Measurements from ENCODE around the gene SRP14.
A peak's percentile ranks its signal among the peaks of the same experiment; 100 is the strongest.

The SRP14 gene

DNA sequence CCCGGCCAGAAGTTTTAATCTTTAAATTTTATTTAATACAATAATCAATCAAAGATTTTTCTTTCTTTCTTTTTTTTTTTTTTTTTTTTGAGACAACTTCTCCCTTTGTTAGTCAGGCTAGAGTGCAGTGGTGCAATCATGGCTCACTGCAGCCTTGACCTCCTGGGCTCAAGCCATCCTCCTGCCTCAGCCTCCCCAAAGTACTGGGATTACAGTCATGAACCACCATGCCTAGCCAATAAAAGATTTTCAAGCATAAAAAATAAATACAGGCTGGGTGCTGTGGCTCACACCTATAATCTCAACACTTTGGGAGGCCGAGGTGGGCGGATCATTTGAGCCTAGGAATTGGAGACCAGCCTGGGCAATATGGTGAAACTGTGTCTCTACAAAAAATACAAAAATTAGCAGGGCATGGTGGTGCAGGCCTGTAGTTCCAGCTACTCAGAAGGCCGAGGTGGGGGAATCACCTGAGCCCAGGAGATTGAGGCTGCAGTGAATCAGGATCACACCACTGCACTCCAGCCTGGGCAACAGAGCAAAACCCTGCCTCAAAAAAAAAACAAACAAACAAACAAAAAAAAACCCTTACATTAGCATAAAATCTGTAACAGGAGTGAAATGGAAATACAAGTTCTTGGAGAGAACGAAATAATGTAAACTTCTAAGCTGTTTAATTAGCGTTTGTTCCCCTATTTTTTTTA lies 29.1 kb upstream of the SRP14 start:
- DNase-seq = no peak

GRCh38 chr15:40066589-40066988 lies 27.6 kb upstream of the SRP14 start:
- no peak for DNase-seq

DNA sequence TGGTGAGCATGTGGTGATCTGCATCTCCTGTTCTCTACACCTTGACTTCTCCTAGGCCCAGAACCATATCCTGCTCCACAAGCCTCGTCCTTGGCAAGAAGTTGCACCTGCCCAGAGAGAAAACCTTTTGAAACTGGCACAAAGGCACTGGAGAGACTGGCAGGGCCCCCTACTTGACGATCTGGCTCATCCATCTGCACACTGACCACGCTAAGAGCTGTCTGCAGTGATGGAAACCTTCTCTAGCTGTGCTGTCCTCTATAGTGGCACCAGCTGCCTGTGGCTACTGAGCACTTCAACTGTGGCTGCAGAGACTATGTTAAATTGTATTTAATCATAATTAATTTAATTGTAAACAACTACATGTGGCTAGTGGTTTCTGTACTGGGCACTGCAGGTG lies 26.2 kb upstream of the SRP14 start:
- no peak for DNase-seq

- no peak for DNase-seq
Observed at GRCh38 chr15:40064231-40064894, 25.4 kb upstream of the SRP14 start.

DNA sequence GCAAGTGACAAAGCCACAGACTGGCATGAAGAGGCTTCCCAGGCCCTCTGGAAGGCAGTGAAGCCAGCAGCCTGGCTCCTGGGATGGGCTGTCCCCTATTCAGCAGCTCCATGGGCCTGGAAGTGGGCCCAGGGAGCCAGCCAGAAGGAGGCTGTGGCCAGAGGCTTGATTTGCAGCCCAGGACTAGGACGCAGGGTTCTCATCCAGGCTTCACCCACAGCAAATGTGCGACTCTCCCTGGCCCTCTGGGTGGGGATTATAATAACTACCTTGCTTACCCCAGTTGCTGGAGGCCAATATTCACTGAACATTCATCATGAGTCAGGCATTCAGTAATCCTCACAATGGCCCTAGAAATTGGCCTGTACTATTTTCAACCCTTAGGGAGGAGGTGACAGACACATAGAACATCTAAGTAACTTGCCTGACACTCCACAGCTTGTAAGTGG lies 24.6 kb upstream of the SRP14 start:
- DNase-seq = no peak

DNA sequence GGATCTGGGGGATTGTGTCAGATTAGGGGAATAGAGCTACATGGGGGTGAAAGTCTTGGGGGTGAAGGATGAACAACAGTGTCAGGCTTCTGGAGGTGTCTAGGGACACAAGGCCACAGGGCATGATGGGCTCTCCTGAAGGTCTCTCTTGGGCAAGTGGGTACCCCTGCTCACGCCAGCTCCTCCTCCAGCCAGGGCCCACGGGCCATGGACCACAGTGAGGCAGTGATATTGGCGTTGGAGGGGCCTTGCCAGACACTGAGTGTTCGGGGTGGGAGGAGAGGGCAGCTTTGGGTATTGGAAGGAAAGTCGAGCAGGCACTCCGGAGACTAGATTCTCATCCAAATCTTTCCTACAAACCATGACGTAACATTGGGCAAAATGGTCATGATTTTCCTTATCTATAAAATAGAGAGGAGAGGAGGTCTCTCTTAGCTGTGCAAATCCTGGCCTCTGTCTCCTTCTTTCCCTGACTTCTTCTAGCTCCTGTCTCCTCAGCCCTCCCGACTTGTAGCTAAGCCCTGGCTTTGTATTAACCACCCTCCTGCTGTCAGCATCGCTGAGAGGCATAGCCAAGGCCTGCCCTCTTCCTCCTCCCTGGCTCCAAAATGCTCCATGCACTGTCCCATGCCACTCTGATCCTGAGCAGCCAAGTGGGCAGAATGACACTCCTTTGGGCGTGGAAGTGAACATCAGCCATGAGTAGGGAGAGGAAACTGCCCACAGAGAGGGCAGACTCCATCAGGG lies 24.0 kb upstream of the SRP14 start:
- DNase-seq = no peak

- DNase-seq = peak; percentile 54
Observed at GRCh38 chr15:40061212-40061901, 22.4 kb upstream of the SRP14 start.

DNA sequence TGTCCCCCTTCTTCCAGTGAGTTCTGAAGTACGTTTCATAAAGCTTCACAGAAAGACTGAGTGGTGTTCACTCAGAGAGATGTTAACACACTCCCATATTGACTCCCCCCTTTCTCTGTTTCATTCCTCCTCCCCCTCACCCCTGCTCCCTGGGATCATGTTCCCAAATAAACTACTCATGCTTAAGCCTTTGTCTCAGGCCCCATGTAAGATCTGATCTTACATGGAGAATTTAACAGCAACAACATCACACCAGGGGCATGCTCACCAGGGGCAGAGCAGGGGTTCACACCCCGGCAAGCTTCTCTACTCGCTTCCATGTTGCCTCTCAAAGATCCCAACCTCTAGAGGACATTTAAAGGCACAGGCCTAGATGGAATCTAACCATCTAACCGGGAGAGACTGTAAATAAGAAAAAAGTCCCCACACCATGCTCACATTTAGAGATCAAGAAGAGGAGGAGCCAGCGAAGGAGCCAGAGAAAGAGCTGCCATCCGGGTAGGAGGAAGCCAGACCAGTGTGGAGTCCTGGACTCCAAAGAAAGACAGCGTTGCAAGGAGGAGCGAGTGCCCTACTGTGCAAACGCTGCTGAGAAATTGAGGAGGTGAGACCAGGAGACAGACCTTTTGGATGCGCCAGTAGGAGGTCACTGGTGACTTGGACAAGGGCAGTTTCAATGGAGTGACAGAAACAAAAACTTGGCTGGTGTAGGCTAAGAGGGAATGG lies 21.4 kb upstream of the SRP14 start:
- DNase-seq = no peak

GRCh38 chr15:40059821-40060220 lies 20.8 kb upstream of the SRP14 start:
- DNase-seq = no peak

GRCh38 chr15:40058476-40059140 lies 19.6 kb upstream of the SRP14 start:
- no peak for DNase-seq

- no peak for DNase-seq
Observed at GRCh38 chr15:40055576-40056293, 16.8 kb upstream of the SRP14 start.

DNA sequence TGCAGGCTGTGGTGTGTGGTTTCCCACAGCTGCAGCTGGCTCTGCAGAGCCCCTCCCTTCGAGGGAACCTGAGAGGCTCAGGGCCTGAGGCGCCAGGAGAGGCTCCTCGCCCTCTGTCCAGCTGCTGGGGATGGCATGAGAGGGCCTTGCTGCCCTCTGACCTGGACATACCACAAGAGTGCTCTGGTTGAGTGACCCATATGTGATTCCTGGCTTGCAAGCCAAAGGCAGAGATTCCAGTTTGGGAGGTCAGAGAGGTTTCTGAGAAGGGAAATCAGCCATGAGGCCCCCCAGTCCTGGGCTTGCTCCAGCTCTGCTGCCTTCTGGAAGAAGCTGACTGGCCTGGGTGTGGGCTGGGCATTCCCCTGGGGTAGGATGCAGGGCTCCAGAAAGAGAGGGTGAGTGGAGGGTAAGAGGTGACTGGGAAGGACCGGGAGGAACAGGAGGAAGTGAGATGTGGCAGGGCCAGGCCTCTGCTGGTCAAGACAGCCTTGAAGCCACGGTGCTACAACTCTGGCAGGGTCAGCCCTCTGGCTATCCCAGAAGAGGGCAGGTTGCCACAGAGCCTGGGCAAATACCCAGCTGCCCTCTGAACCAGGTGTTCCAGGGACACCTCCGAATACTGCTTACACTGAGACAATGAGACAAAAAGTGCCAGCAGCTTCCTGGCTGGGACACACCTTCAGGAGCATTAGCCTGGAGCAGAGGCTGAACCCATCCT lies 16.0 kb upstream of the SRP14 start:
- peak; percentile 26 for DNase-seq

DNA sequence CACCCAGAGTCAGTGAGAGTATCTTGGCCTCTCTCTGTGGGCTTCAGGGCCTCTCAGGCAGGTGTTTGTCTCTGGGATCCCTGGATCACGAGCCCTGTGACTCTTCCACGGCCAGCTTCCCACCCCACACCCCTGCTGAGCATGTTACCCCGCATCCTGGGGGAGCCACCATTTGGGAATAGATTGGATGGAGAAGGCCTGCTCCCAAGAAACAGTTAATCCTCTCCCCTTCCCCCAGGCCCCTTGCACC lies 15.5 kb upstream of the SRP14 start:
- DNase-seq = no peak

- DNase-seq = no peak
Observed at GRCh38 chr15:40053831-40054604, 15.0 kb upstream of the SRP14 start.

DNA sequence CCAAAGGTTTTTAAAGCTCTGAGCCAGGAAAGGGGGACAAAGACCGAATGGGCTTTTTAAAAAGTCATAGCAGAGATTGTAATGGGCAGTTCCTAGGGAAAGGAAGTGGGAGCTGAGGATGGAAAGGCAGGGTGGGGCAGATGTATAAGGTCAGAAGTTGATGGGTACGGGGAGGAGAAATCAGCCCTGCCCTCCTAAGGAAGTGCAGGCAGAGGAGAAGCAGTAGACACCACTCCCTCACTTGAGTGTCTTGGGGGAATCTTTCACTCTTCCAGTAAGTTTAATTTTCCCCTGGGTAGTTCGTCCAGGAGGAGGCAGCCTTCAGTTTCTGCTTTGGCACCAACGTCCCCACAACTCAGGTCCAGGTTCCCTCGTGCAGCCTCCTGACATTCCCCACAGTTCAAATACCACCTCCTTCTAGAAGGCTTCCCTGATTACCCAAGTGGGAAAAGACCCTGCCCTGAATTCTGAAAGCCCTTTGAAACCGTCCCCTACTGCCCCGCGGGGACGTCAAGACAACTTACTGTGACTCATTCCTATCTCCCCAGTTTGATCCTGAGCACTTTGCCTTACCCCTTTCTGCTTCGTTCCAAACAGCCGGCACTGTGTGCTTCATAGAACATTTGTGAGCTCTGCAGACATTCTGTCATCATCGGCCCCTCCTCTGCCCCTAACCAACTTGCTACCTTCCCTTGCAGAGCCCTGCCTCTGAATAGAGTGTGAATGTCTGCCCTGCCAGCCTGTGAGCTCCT lies 14.3 kb upstream of the SRP14 start:
- DNase-seq = no peak

DNA sequence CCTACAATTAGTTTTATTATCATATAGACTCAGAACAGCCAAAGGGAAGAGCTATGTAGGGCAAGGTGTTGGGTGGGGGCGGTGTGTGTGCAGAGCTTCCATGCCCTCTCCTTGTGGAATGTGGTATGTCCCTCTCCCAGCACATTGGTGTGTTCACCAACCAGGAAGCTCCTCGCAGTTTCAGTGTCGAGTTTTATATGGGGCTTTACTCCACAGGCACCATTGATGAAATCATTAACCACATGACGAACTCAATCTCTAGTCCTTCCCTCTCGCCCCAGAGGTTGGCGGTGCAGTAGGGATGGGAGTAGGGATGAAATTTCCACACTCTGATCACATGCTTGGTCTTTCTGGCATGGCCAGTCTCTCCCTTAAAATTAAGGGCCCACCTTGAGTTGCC lies 13.6 kb upstream of the SRP14 start:
- no peak for DNase-seq

- no peak for DNase-seq
Observed at GRCh38 chr15:40051616-40052415, 12.8 kb upstream of the SRP14 start.

DNA sequence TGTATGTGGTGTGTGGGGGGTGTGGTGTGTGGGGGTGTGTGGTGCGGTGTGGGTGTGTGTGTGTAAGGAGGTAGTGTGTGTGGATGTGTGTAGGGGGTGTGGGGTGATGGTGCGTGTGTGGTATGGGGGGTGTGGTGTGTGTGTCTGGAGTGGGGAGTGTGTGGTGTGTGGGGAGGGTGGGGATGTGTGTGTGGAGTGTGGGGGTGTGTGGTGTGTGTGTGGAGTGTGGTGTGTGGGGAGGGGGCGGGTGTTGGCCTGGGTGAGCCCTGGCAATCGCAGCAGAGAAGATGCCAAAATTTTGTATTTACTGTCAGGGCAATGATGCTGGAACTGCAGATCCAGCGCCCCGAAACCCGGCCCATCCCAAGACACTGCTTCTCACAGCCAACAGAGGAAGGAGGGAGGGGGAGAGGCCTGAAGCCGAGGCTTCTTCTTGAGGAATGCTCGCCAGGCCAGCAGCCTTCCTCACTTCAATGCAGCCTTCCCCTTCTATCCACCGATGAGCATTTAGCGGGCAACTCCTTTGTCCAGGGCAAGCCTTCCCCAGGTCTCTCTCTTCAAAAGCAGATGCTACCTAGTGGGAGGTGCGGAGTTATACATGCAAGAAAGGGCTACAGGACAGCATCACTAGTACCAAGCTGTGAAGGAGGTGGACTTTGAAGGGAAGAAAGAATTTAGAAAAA lies 11.9 kb upstream of the SRP14 start:
- DNase-seq = no peak

Data from NCI-H187 treated with DMSO at 0.1 percent for 48 hours (cell line).